CD4-positive, alpha-beta T cell treated with Interleukin-15 for 4 hours (primary cell): ENCODE results near the gene DOCK9.
A peak's percentile ranks its signal among the peaks of the same experiment; 100 is the strongest.
"Not testable (repeated sequence)": the region's sequence is repeated elsewhere in the genome, so short reads cannot be mapped to it uniquely, and the experiment has no call there.

ENCODE experiments used
- DNase-seq: peaks from one replicate; pipeline ENCODE4 v3.0.0-alpha.2; 2020; ENCODE audit warnings: low spot score

Gene DOCK9

DNA sequence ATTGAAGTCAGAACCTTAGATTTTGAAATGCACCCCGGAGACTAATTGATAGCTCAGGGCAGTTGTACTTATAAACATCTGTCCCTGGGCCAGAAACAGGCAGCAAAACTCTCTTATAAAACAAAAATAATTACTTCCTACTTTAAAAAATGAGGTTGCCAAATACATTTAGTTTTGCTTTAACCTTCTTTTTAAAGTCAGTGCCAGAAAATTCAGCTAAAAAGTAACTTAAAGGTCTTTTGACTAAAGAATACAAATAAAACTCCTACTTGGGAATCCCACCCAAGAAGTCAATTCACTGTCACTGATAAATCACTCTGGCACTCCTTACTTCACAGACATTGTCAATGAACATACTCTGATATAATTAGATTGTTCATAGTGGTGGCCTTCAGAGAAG is 60.7 kb downstream of the DOCK9 start:
- no peak for DNase-seq

DNA sequence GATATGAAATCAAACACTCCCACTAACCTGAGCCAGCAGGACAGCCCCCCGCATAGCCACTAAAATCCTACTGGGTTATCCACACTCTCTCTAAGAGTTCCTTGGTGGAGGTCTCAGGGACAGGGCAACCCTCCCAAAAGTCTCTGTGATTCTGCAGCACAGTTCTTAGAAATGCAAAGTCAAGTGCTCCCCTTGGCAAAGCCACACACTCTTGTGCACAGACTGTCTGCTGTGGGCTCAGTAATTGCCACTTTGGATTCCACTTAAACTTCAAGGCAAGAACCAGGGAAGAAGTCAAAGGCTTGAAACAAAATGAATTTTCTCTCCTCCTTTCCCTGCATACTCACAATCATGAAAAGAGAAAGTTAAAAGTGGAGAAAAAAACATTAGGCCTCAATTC is 61.5 kb downstream of the DOCK9 start:
- no peak for DNase-seq

- no peak for DNase-seq
These were observed 61.9 kb downstream of the DOCK9 start for GRCh38 chr13:98915981-98916380.

DNA sequence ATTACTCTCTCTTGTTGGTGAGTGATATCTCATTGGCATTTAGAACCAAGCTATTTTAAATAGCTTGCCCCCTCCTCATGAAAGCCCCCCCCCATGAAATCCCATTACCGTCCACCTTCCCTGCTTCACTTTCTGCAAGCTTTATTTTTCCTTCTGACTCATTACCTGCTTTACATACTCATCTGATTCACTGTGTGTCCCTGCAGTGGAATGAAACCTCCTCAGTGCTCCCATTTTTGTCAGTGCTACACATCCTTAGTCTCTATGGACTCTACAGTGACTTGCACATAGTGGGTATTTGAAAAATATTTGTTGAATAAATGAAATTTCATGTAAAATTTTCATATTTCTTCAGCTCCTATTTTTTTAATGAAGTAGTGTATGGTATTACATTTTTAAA is 62.3 kb downstream of the DOCK9 start:
- DNase-seq, result no peak

GRCh38 chr13:98913741-98914140 is 64.1 kb downstream of the DOCK9 start:
- DNase-seq, result no peak

- DNase-seq, result no peak
These were observed 65.0 kb downstream of the DOCK9 start for GRCh38 chr13:98912846-98913245.

GRCh38 chr13:98910501-98910951 is 67.3 kb downstream of the DOCK9 start:
- peak; percentile 46 for DNase-seq

- no peak for DNase-seq
These were observed 68.8 kb downstream of the DOCK9 start for GRCh38 chr13:98909016-98909415.

GRCh38 chr13:98906746-98907502 is 70.9 kb downstream of the DOCK9 start:
- DNase-seq, result no peak

DNA sequence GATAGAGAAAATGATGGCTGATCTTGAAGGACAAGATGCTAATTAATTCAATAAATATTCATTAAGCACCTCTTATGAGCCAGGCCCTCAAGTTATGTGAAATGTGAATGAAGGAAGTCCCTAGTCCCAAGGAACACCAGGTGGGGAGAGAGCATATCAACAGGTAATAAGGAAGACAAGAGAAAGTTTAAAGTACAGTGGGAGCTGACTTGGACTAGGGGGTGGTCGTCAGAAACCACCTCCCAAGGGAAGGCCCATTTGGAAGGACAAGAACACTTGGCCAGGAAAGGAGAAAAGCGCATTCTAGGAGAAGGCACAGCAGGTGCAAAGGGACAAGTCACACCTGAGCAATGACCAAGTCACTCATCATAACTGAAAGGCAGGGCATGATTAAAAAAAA is 72.7 kb downstream of the DOCK9 start:
- no peak for DNase-seq

- DNase-seq, result no peak
These were observed 77.4 kb downstream of the DOCK9 start for GRCh38 chr13:98900442-98900841.

- DNase-seq, result no peak
These were observed 80.2 kb downstream of the DOCK9 start for GRCh38 chr13:98897706-98898105.

DNA sequence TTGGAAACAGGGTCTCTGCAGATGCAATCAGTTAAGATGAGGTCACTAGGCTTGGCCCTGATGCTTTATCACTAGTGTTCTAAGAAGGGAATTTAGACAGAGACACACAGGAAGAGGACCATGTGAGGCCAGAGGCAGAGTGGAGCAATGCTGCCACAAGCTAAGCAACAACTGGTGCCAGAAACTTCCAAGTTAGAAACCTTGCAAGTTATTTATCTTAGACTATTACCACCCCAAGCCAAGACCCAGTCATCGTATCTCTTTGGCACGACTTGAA is 81.1 kb downstream of the DOCK9 start:
- no peak for DNase-seq

DNA sequence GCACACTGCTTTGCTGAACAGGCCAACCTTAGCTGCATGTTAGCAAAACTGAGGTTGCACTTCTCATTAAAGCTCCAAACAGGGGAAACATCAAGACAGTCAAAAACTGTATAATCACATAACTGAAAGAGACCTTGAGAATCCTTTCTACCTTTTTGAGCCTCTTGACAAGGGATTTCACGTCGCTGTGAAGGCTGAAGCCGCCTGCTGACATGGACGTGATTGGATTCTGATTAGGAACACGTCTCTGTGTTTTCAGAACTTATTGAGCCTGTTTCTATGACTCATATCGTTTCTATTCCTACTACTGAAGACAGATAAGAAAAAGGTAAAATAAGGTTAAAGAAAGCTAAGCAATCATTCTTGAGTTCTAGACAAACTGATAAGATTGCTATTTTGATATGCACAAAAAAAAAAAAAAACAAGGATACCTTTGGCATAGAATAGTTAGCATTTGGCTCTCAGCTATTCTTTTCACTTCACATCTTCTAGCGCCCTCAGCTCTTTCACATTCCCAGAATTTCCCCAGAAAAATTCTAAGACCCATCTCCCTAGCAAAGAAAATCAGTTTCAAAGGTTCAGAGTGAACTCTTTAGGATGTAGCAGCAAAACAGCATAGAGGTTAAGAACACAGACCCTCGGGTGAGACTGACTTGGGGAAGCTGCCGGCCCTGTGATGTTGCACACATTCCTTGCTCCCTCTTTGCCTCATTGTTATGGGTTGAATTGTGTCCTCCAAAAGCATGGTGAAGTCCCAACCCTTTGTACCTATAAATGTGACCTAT is 81.6 kb downstream of the DOCK9 start:
- DNase-seq, result no peak

GRCh38 chr13:98894814-98895213 is 83.0 kb downstream of the DOCK9 start:
- DNase-seq, result not testable (repeated sequence)

- no peak for DNase-seq
These were observed 84.5 kb downstream of the DOCK9 start for GRCh38 chr13:98893371-98893770.

- no peak for DNase-seq
These were observed 85.0 kb downstream of the DOCK9 start for GRCh38 chr13:98892821-98893220.

DNA sequence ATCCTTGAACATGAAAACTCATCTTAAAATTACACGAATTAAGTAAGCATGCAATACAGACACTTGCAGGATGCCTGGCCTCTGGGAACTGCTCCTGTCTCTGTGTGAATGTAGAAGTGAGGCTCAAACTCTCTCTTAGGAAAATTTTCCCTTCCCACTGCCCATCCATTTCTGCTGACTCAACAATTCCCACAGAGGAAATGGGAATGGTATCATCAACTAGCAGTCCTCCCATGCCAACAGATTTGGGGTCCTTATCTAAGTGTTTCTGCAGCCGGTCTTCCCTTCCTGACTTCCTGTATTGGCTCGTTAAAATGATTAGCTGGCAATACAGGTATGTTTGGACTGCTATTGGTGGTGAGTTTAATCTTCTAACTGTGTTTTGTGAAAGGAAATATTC is 85.8 kb downstream of the DOCK9 start:
- DNase-seq, result no peak

DNA sequence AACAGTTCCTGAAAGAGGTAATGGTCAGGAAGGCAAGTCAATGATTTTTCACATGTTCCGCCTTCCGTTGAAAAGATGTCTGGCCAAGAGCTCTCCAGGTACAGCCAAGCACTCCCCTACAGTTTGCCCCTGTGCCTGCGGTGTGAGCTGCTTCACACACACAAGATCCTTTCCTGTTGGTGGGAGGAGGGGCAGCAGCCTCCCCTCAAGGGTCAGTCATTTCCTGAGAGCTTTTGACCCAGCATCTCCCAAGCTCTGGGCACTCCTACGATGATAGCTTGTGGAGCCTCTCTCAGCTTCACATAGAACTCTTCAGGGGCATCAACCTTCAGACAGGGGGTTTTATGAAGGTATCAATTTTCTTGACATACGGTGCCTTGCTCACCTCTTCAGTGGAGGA is 86.9 kb downstream of the DOCK9 start:
- DNase-seq, result no peak

GRCh38 chr13:98890186-98890585 is 87.7 kb downstream of the DOCK9 start:
- no peak for DNase-seq

DNA sequence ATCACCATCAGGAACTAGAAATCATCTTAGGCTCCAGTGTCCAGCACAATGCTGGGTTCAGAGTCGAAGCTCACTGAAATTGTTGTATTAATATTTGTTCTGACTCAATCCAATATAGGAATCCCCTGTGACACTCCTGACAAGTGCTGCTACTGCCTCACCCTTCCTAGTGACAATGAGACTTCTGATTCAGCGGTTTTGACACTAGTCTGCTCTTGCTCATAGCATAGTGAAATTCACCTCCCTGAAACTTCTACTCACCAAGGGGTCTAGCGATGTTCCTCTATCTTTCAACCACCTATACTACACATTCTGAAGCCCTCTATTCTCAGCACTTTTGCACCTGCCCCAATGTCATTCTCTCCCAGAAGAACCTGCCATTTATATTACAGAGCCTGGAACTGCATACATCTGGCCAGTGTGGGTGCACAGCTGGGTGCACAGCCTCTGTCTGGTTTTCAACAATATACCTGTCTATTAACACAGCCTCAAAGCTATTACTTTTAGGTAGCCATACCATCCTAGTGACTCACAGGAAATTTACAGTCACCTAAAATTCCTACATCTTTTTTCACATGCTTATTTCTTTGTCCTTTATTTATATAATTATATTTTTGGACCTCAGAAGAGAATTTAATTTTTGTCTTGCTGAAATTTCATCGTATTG is 88.3 kb downstream of the DOCK9 start:
- DNase-seq, result no peak

GRCh38 chr13:98888890-98889279 is 89.0 kb downstream of the DOCK9 start:
- no peak for DNase-seq

DNA sequence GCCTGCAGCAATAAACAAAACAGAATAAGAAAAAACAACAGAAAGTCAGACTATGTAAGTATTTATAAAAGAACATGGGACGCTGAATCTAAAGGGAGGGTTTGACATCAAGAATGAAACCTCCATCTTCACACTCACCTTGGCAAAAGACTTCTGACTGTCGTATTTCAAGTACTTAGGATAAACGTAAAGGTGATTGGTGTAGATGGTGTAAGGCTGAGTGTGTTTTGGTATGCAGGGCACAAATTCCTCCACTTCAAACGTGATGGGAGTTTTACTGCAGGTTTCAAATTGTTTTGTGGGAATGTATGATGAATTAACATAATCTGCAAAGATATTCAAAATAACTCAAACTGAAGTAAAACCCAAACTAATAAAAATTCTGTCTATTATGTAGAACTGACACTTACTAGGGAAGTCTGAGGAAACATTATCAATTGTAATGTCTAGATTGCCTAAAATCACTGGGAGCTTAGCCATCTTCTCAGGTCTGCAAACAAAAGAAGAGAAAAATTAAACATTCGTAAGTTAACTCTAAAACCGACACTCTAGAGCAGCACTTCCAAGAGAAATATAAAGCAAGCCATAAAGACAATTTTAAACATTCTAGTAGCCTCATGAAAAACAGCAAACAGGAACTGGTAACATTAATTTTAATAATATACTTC is 89.5 kb downstream of the DOCK9 start:
- DNase-seq, result no peak
